Measurements from ENCODE around the gene TMEM163. TPM values are rescaled to one million over a fixed set of nuclear protein-coding genes. Genes with fewer than 3 reads are reported as not detected.

TMEM163 gene
- total and polyA plus RNA-seq, 4 donors = 5.8 to 46.9 (median 29.8) TPM

DNA sequence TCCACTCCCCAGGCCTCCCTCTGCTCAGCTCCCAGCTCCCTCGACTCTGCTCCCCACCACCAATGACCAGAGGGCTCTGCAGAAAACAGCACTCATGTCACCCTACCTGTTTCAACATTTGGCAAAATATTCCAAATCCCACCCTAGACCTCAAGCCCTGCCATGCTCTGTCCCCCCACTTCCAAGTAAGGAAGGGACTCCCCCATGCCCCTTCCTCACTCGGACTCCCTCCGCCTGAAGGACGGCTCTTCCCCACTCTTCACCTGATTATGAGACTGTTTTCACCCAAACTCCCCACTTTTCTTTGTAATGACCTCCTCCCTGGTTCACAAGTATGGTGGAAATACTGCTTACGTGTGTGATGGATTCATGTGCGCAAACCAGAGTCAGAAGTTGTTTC is 256.5 kb downstream of the TMEM163 start:
- ATAC-seq (ENCODE audit: insufficient read depth, low FRiP score) (no peak), DNase-seq (no peak)
- Histone ChIP-seq H3K9me3 (ENCODE audit: control insufficient read depth in 4 of 4, insufficient read depth in 3 of 4, low read length in 3 of 4) (no peaks in the 10 kb centered on the region), H3K9ac (ENCODE audit: insufficient read depth in 1 of 2, low read length in 2 of 2) (no peak overlapping the region), H3K4me1 (ENCODE audit: control insufficient read depth in 5 of 5, insufficient read depth in 5 of 5, low read length in 5 of 5) (peaks cover 0 to 5% (median 0%) of the 10 kb centered on the region in 5 donors), H3K27ac (ENCODE audit: low read depth in 1 of 2, low read length in 1 of 2) (no peak overlapping the region), H3K36me3 (ENCODE audit: control insufficient read depth in 4 of 4, insufficient read depth in 4 of 4, low read length in 4 of 4) (no peaks in the 10 kb centered on the region), H3K27me3 (ENCODE audit: control insufficient read depth in 3 of 3, insufficient read depth in 3 of 3, low read length in 2 of 3) (no peaks in the 10 kb centered on the region), H3K4me3 (no peak overlapping the region)
- TF ChIP-seq, protein P1, sequence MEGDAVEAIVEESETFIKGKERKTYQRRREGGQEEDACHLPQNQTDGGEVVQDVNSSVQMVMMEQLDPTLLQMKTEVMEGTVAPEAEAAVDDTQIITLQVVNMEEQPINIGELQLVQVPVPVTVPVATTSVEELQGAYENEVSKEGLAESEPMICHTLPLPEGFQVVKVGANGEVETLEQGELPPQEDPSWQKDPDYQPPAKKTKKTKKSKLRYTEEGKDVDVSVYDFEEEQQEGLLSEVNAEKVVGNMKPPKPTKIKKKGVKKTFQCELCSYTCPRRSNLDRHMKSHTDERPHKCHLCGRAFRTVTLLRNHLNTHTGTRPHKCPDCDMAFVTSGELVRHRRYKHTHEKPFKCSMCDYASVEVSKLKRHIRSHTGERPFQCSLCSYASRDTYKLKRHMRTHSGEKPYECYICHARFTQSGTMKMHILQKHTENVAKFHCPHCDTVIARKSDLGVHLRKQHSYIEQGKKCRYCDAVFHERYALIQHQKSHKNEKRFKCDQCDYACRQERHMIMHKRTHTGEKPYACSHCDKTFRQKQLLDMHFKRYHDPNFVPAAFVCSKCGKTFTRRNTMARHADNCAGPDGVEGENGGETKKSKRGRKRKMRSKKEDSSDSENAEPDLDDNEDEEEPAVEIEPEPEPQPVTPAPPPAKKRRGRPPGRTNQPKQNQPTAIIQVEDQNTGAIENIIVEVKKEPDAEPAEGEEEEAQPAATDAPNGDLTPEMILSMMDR (IDR thresholded peaks at IDR 0.05; ENCODE audit: control extremely low read depth, extremely low read depth) = no peak
- 95 to 96% methylated on average over 6 of the region's 6 CpGs for WGBS, 2 donors

- Histone ChIP-seq H3K4me1 (ENCODE audit: control insufficient read depth in 5 of 5, insufficient read depth in 5 of 5, low read length in 5 of 5) (peaks cover 0 to 5% (median 0%) of the 10 kb centered on the region in 5 donors), H3K9ac (ENCODE audit: insufficient read depth in 1 of 2, low read length in 2 of 2) (no peak overlapping the region), H3K27me3 (ENCODE audit: control insufficient read depth in 3 of 3, insufficient read depth in 3 of 3, low read length in 2 of 3) (no peaks in the 10 kb centered on the region), H3K4me3 (no peak overlapping the region), H3K36me3 (ENCODE audit: control insufficient read depth in 4 of 4, insufficient read depth in 4 of 4, low read length in 4 of 4) (no peaks in the 10 kb centered on the region), H3K27ac (ENCODE audit: low read depth in 1 of 2, low read length in 1 of 2) (no peak overlapping the region), H3K9me3 (ENCODE audit: control insufficient read depth in 4 of 4, insufficient read depth in 3 of 4, low read length in 3 of 4) (no peaks in the 10 kb centered on the region)
- ATAC-seq (ENCODE audit: insufficient read depth, low FRiP score) (peak; percentile 23), DNase-seq (no peak)
- TF ChIP-seq, protein P1 (IDR thresholded peaks at IDR 0.05; ENCODE audit: control extremely low read depth, extremely low read depth) = no peak
- 56 to 62% methylated on average over 6 of the region's 6 CpGs for WGBS, 2 donors
Observed at GRCh38 chr2:134461511-134461910, 257.3 kb downstream of the TMEM163 start.

DNA sequence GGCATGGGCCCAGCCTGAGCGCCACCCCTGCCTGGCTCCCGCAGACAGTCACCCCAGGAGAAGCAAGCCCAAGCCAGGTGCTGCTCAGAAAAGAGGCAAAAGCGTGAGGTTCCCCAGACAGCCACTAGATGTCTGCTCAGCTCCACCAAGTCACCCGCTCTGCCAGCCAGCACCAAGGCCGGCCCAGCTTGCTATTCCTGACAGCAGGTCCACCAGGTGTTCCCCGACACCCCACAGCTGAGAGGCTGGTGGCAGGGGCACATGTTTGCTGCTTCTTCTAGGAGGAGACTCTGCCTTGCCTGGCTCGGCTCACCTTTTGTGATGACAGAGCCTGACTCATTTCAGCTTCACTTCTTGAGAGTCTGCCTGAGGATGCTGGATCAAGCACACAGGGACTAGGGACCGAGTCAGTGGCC is 258.2 kb downstream of the TMEM163 start:
- Histone ChIP-seq H3K4me3 (no peak overlapping the region), H3K27me3 (ENCODE audit: control insufficient read depth in 3 of 3, insufficient read depth in 3 of 3, low read length in 2 of 3) (no peaks in the 10 kb centered on the region), H3K9ac (ENCODE audit: insufficient read depth in 1 of 2, low read length in 2 of 2) (no peak overlapping the region), H3K9me3 (ENCODE audit: control insufficient read depth in 4 of 4, insufficient read depth in 3 of 4, low read length in 3 of 4) (no peaks in the 10 kb centered on the region), H3K4me1 (ENCODE audit: control insufficient read depth in 5 of 5, insufficient read depth in 5 of 5, low read length in 5 of 5) (peaks cover 0 to 5% (median 0%) of the 10 kb centered on the region in 5 donors), H3K27ac (ENCODE audit: low read depth in 1 of 2, low read length in 1 of 2) (no peak overlapping the region), H3K36me3 (ENCODE audit: control insufficient read depth in 4 of 4, insufficient read depth in 4 of 4, low read length in 4 of 4) (peaks cover 0 to 1% (median 0%) of the 10 kb centered on the region in 4 donors)
- TF ChIP-seq, protein P1 (IDR thresholded peaks at IDR 0.05; ENCODE audit: control extremely low read depth, extremely low read depth) = peak; percentile 10
- 74 to 80% methylated on average over 8 of the region's 8 CpGs for WGBS, 2 donors
- peak; percentile 10 for ATAC-seq (ENCODE audit: insufficient read depth, low FRiP score)
- peak; percentile 33 to 66 (median 64) for DNase-seq
